ENCODE results near the gene LZTFL1.
A peak's percentile ranks its signal among the peaks of the same experiment; 100 is the strongest.

LZTFL1 gene

GRCh38 chr3:45841757-45842491, at the start of gene LZTFL1:
LZTFL1 (minus strand) TSS chr3:45842119; CDS start chr3:45841991, 128 bp downstream.
- H3K36me3 ChIP-seq (ENCODE audit: control insufficient read depth, insufficient read depth, low read length) = no peaks in the 10 kb centered on the region
- H3K4me1 ChIP-seq (ENCODE audit: control insufficient read depth, insufficient read depth, low read length) = peaks cover 8% of the 10 kb centered on the region
- H3K27me3 ChIP-seq (ENCODE audit: control insufficient read depth, insufficient read depth, low read length) = no peaks in the 10 kb centered on the region
- H3K9ac ChIP-seq (ENCODE audit: low read length) = peak within 1 kb of the TSS; percentile 68
- H3K9me3 ChIP-seq (ENCODE audit: control insufficient read depth, low read length) = no peaks in the 10 kb centered on the region
- H3K4me3 ChIP-seq (ENCODE audit: low read length) = peak within 1 kb of the TSS; percentile 48

GRCh38 chr3:45890405-45890804, 48.5 kb upstream of the LZTFL1 start:
- Histone ChIP-seq H3K9ac (ENCODE audit: low read length) (no peak overlapping the region), H3K36me3 (ENCODE audit: control insufficient read depth, insufficient read depth, low read length) (no peaks in the 10 kb centered on the region), H3K4me1 (ENCODE audit: control insufficient read depth, insufficient read depth, low read length) (no peaks in the 10 kb centered on the region), H3K27me3 (ENCODE audit: control insufficient read depth, insufficient read depth, low read length) (no peaks in the 10 kb centered on the region), H3K9me3 (ENCODE audit: control insufficient read depth, low read length) (no peaks in the 10 kb centered on the region), H3K4me3 (ENCODE audit: low read length) (no peak overlapping the region)

- Histone ChIP-seq H3K4me3 (ENCODE audit: low read length) (no peak overlapping the region), H3K9ac (ENCODE audit: low read length) (no peak overlapping the region), H3K27me3 (ENCODE audit: control insufficient read depth, insufficient read depth, low read length) (no peaks in the 10 kb centered on the region), H3K36me3 (ENCODE audit: control insufficient read depth, insufficient read depth, low read length) (no peaks in the 10 kb centered on the region), H3K9me3 (ENCODE audit: control insufficient read depth, low read length) (no peaks in the 10 kb centered on the region), H3K4me1 (ENCODE audit: control insufficient read depth, insufficient read depth, low read length) (no peaks in the 10 kb centered on the region)
Measured at GRCh38 chr3:45889337-45889736, 47.4 kb upstream of the LZTFL1 start.

GRCh38 chr3:45887759-45888511, 46.0 kb upstream of the LZTFL1 start:
- Histone ChIP-seq H3K4me3 (ENCODE audit: low read length) (no peak overlapping the region), H3K9me3 (ENCODE audit: control insufficient read depth, low read length) (no peaks in the 10 kb centered on the region), H3K4me1 (ENCODE audit: control insufficient read depth, insufficient read depth, low read length) (no peaks in the 10 kb centered on the region), H3K36me3 (ENCODE audit: control insufficient read depth, insufficient read depth, low read length) (no peaks in the 10 kb centered on the region), H3K9ac (ENCODE audit: low read length) (no peak overlapping the region), H3K27me3 (ENCODE audit: control insufficient read depth, insufficient read depth, low read length) (no peaks in the 10 kb centered on the region)

- H3K9ac ChIP-seq (ENCODE audit: low read length) = no peak overlapping the region
- no peak overlapping the region for H3K4me3 ChIP-seq (ENCODE audit: low read length)
- no peaks in the 10 kb centered on the region for H3K36me3 ChIP-seq (ENCODE audit: control insufficient read depth, insufficient read depth, low read length)
- H3K9me3 ChIP-seq (ENCODE audit: control insufficient read depth, low read length) = no peaks in the 10 kb centered on the region
- H3K4me1 ChIP-seq (ENCODE audit: control insufficient read depth, insufficient read depth, low read length) = no peaks in the 10 kb centered on the region
- H3K27me3 ChIP-seq (ENCODE audit: control insufficient read depth, insufficient read depth, low read length) = no peaks in the 10 kb centered on the region
Measured at GRCh38 chr3:45887285-45887684, 45.4 kb upstream of the LZTFL1 start.

- Histone ChIP-seq H3K9ac (ENCODE audit: low read length) (no peak within 1 kb of the TSS), H3K9me3 (ENCODE audit: control insufficient read depth, low read length) (no peaks in the 10 kb centered on the region), H3K4me3 (ENCODE audit: low read length) (no peak within 1 kb of the TSS), H3K27me3 (ENCODE audit: control insufficient read depth, insufficient read depth, low read length) (peaks cover 8% of the 10 kb centered on the region), H3K36me3 (ENCODE audit: control insufficient read depth, insufficient read depth, low read length) (no peaks in the 10 kb centered on the region), H3K4me1 (ENCODE audit: control insufficient read depth, insufficient read depth, low read length) (no peaks in the 10 kb centered on the region)
Measured at GRCh38 chr3:45885979-45886705, 44.2 kb upstream of the LZTFL1 start, which contains the start of gene CCR9. CCR9 (plus strand) TSS chr3:45886543; CDS start chr3:45894934, 8,391 bp downstream.

- H3K9ac ChIP-seq (ENCODE audit: low read length) = no peak overlapping the region
- no peaks in the 10 kb centered on the region for H3K9me3 ChIP-seq (ENCODE audit: control insufficient read depth, low read length)
- H3K4me1 ChIP-seq (ENCODE audit: control insufficient read depth, insufficient read depth, low read length) = no peaks in the 10 kb centered on the region
- H3K27me3 ChIP-seq (ENCODE audit: control insufficient read depth, insufficient read depth, low read length) = peaks cover 8% of the 10 kb centered on the region
- no peaks in the 10 kb centered on the region for H3K36me3 ChIP-seq (ENCODE audit: control insufficient read depth, insufficient read depth, low read length)
- no peak overlapping the region for H3K4me3 ChIP-seq (ENCODE audit: low read length)
Measured at GRCh38 chr3:45884368-45885201, 42.7 kb upstream of the LZTFL1 start.

GRCh38 chr3:45881078-45882022, 39.4 kb upstream of the LZTFL1 start:
- no peaks in the 10 kb centered on the region for H3K4me1 ChIP-seq (ENCODE audit: control insufficient read depth, insufficient read depth, low read length)

GRCh38 chr3:45880725-45881077, 38.8 kb upstream of the LZTFL1 start:
- H3K4me3 ChIP-seq (ENCODE audit: low read length) = no peak overlapping the region
- no peaks in the 10 kb centered on the region for H3K4me1 ChIP-seq (ENCODE audit: control insufficient read depth, insufficient read depth, low read length)
- H3K27me3 ChIP-seq (ENCODE audit: control insufficient read depth, insufficient read depth, low read length) = peaks cover 8% of the 10 kb centered on the region
- H3K9me3 ChIP-seq (ENCODE audit: control insufficient read depth, low read length) = no peaks in the 10 kb centered on the region
- no peaks in the 10 kb centered on the region for H3K36me3 ChIP-seq (ENCODE audit: control insufficient read depth, insufficient read depth, low read length)
- no peak overlapping the region for H3K9ac ChIP-seq (ENCODE audit: low read length)

More at GRCh38 chr3:45881078-45882022, 39.4 kb upstream of the LZTFL1 start:
- no peaks in the 10 kb centered on the region for H3K36me3 ChIP-seq (ENCODE audit: control insufficient read depth, insufficient read depth, low read length)
- H3K27me3 ChIP-seq (ENCODE audit: control insufficient read depth, insufficient read depth, low read length) = peaks cover 8% of the 10 kb centered on the region
- no peaks in the 10 kb centered on the region for H3K9me3 ChIP-seq (ENCODE audit: control insufficient read depth, low read length)
- no peak overlapping the region for H3K4me3 ChIP-seq (ENCODE audit: low read length)
- H3K9ac ChIP-seq (ENCODE audit: low read length) = no peak overlapping the region

GRCh38 chr3:45878124-45878523, 36.2 kb upstream of the LZTFL1 start:
- Histone ChIP-seq H3K9me3 (ENCODE audit: control insufficient read depth, low read length) (no peaks in the 10 kb centered on the region), H3K36me3 (ENCODE audit: control insufficient read depth, insufficient read depth, low read length) (no peaks in the 10 kb centered on the region), H3K4me1 (ENCODE audit: control insufficient read depth, insufficient read depth, low read length) (no peaks in the 10 kb centered on the region), H3K9ac (ENCODE audit: low read length) (no peak overlapping the region), H3K4me3 (ENCODE audit: low read length) (no peak overlapping the region), H3K27me3 (ENCODE audit: control insufficient read depth, insufficient read depth, low read length) (peaks cover 8% of the 10 kb centered on the region)
